ENCODE measurements around the gene SLC37A2. TPM values are rescaled to one million over a fixed set of nuclear protein-coding genes. Genes with fewer than 3 reads are reported as not detected.
"Not testable (repeated sequence)": the region's sequence is repeated elsewhere in the genome, so short reads cannot be mapped to it uniquely, and the experiment has no call there.

SLC37A2 gene
- total RNA-seq, 1 donor from 2014 or later = 1.3 TPM

DNA sequence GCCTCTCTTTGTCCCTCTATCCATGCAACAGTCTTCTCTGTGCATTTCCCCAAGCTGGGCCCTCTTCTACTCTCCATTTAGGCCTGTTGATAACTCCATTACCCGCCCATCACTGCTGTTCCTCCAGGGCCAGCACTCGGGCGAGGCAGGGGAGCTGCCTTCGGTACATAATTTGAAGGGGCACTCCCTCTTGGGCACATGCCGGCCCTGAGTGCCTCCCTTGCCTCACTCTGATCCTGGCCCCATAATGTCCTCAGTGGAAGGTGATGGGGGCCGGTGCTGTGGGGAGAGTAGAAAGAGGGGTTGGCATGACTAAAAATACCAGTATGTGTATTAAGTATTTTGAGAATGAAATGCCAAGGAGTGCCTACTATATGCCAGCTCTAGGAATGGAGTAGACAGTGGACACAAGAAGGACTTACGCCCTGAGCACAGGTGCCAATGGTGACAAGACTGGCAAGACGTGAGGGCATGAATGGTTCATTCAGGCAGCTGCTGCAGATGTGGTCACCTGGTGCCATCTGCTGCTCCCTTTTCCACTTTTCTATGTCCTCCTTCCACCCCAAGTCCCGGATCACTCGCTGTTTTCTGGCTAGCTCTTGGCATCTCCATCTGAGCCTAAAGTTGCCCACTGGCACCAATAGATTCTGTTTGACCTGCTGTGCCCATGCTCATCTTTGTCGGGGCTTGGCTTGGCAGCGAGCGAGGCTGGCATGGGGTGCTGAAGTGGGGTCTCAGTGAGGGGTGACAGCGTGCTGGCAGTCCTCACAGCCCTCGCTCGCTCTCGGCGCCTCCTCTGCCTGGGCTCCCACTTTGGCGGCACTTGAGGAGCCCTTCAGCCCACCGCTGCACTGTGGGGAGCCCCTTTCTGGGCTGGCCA, 25.7 kb downstream of the SLC37A2 start:
- no peak overlapping the region for H3K9ac ChIP-seq (ENCODE audit: low read length)
- peaks cover 7% of the 10 kb centered on the region for H3K27me3 Mint-ChIP-seq (ENCODE audit: low read depth, unreplicated experiment)
- no peak overlapping the region for H3K4me2 ChIP-seq (ENCODE audit: low read length)
- no peak for TF ChIP-seq EZH2 (IDR thresholded peaks at IDR 0.05; ENCODE audit: insufficient read depth, low read length)
- no peak for TF ChIP-seq CTCF (IDR thresholded peaks at IDR 0.05; ENCODE audit: insufficient read depth, low read depth, low read length)
- FAIRE-seq = no peak
- H3K79me2 ChIP-seq (ENCODE audit: insufficient read depth, low read length) = no peaks in the 10 kb centered on the region
- DNase-seq (ENCODE audit: low read depth) = no peak
- no peaks in the 10 kb centered on the region for H3K36me3 ChIP-seq (ENCODE audit: insufficient read depth, low read length)
- no peak overlapping the region for H3K27ac Mint-ChIP-seq (ENCODE audit: unreplicated experiment)
- H3K9me3 Mint-ChIP-seq (ENCODE audit: unreplicated experiment) = no peaks in the 10 kb centered on the region
- no peaks in the 10 kb centered on the region for H3K27me3 ChIP-seq (ENCODE audit: insufficient read depth, low read length)
- H3K4me3 ChIP-seq (ENCODE audit: insufficient read depth, low read depth, low read length) = no peak overlapping the region
- peaks cover 21% of the 10 kb centered on the region for H3K4me1 Mint-ChIP-seq (ENCODE audit: low read depth, unreplicated experiment)
- no peaks in the 10 kb centered on the region for H3K9me3 ChIP-seq (ENCODE audit: insufficient read depth, low read depth, low read length)
- H3K27ac ChIP-seq (ENCODE audit: low read depth, low read length) = no peak overlapping the region
- H3K36me3 Mint-ChIP-seq (ENCODE audit: low read depth, unreplicated experiment) = no peaks in the 10 kb centered on the region
- H4K20me1 ChIP-seq (ENCODE audit: insufficient read depth, low read length) = no peaks in the 10 kb centered on the region
- no peak overlapping the region for H3K4me3 Mint-ChIP-seq (ENCODE audit: unreplicated experiment)
- no peak overlapping the region for H2AFZ ChIP-seq (ENCODE audit: low read depth, low read length)
- H3K4me1 ChIP-seq (ENCODE audit: insufficient read depth, low read length) = peaks cover 16% of the 10 kb centered on the region

GRCh38 chr11:125089481-125089880, 26.4 kb downstream of the SLC37A2 start:
- H3K9me3 ChIP-seq (ENCODE audit: insufficient read depth, low read depth, low read length); H3K9ac ChIP-seq (ENCODE audit: low read length); H3K9me3 Mint-ChIP-seq (ENCODE audit: unreplicated experiment); H3K4me3 Mint-ChIP-seq (ENCODE audit: unreplicated experiment); H3K4me2 ChIP-seq (ENCODE audit: low read length); FAIRE-seq; H3K27ac Mint-ChIP-seq (ENCODE audit: unreplicated experiment); H3K79me2 ChIP-seq (ENCODE audit: insufficient read depth, low read length); H3K36me3 Mint-ChIP-seq (ENCODE audit: low read depth, unreplicated experiment); H3K27me3 ChIP-seq (ENCODE audit: insufficient read depth, low read length); H3K4me3 ChIP-seq (ENCODE audit: insufficient read depth, low read depth, low read length); H3K27me3 Mint-ChIP-seq (ENCODE audit: low read depth, unreplicated experiment); H2AFZ ChIP-seq (ENCODE audit: low read depth, low read length); H3K36me3 ChIP-seq (ENCODE audit: insufficient read depth, low read length); H4K20me1 ChIP-seq (ENCODE audit: insufficient read depth, low read length); DNase-seq (ENCODE audit: low read depth); H3K27ac ChIP-seq (ENCODE audit: low read depth, low read length): not testable (repeated sequence)
- peaks cover 16% of the 10 kb centered on the region for H3K4me1 ChIP-seq (ENCODE audit: insufficient read depth, low read length)
- peaks cover 20% of the 10 kb centered on the region for H3K4me1 Mint-ChIP-seq (ENCODE audit: low read depth, unreplicated experiment)

GRCh38 chr11:125090151-125090550, 27.0 kb downstream of the SLC37A2 start:
- not testable (repeated sequence) for H3K36me3 Mint-ChIP-seq (ENCODE audit: low read depth, unreplicated experiment); DNase-seq (ENCODE audit: low read depth); H3K9me3 Mint-ChIP-seq (ENCODE audit: unreplicated experiment); H3K4me2 ChIP-seq (ENCODE audit: low read length); H3K36me3 ChIP-seq (ENCODE audit: insufficient read depth, low read length); H3K4me3 Mint-ChIP-seq (ENCODE audit: unreplicated experiment); H3K27me3 Mint-ChIP-seq (ENCODE audit: low read depth, unreplicated experiment); H4K20me1 ChIP-seq (ENCODE audit: insufficient read depth, low read length); H3K9me3 ChIP-seq (ENCODE audit: insufficient read depth, low read depth, low read length); FAIRE-seq; H2AFZ ChIP-seq (ENCODE audit: low read depth, low read length); H3K4me3 ChIP-seq (ENCODE audit: insufficient read depth, low read depth, low read length); H3K9ac ChIP-seq (ENCODE audit: low read length); H3K79me2 ChIP-seq (ENCODE audit: insufficient read depth, low read length); H3K27me3 ChIP-seq (ENCODE audit: insufficient read depth, low read length); H3K27ac ChIP-seq (ENCODE audit: low read depth, low read length)
- peaks cover 16% of the 10 kb centered on the region for H3K4me1 ChIP-seq (ENCODE audit: insufficient read depth, low read length)
- Mint-ChIP-seq H3K4me1 (ENCODE audit: low read depth, unreplicated experiment) (peaks cover 19% of the 10 kb centered on the region), H3K27ac (ENCODE audit: unreplicated experiment) (peak overlapping the region; percentile 84)
